GM12865 (cell line): ENCODE measurements around the gene SH3BP5.

Experiments used
- DNase-seq: peaks from one replicate; pipeline ENCODE4 v3.0.0; 2010; ENCODE audit warnings: low read depth
- H3K4me3 ChIP-seq: 2 replicates; pipeline ENCODE4 v1.5.1; 2011; ENCODE audit warnings: mild to moderate bottlenecking, low read depth, low read length, control low read depth
- TF ChIP-seq, protein P1 (sequence below): IDR thresholded peaks from 2 replicates; pipeline ENCODE4 v1.5.1; 2011; ENCODE audit warnings: low read length, control low read depth, low read depth, inconsistent platforms; ENCODE audit not compliant: insufficient read depth; ENCODE audit errors: missing control alignments

The SH3BP5 gene

GRCh38 chr3:15294929-15295328, 37.5 kb downstream of the SH3BP5 start:
- no peak overlapping the region for H3K4me3 ChIP-seq
- TF ChIP-seq, protein P1, sequence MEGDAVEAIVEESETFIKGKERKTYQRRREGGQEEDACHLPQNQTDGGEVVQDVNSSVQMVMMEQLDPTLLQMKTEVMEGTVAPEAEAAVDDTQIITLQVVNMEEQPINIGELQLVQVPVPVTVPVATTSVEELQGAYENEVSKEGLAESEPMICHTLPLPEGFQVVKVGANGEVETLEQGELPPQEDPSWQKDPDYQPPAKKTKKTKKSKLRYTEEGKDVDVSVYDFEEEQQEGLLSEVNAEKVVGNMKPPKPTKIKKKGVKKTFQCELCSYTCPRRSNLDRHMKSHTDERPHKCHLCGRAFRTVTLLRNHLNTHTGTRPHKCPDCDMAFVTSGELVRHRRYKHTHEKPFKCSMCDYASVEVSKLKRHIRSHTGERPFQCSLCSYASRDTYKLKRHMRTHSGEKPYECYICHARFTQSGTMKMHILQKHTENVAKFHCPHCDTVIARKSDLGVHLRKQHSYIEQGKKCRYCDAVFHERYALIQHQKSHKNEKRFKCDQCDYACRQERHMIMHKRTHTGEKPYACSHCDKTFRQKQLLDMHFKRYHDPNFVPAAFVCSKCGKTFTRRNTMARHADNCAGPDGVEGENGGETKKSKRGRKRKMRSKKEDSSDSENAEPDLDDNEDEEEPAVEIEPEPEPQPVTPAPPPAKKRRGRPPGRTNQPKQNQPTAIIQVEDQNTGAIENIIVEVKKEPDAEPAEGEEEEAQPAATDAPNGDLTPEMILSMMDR, result no peak
- no peak for DNase-seq

- TF ChIP-seq, protein P1, result no peak
- DNase-seq, result no peak
- H3K4me3 ChIP-seq, result no peak overlapping the region
Measured at GRCh38 chr3:15292765-15293522, 39.4 kb downstream of the SH3BP5 start.

GRCh38 chr3:15291589-15292541, 40.5 kb downstream of the SH3BP5 start:
- peak; percentile 92 for DNase-seq
- TF ChIP-seq, protein P1, result no peak
- peak overlapping the region; percentile 14; the same call in 1 of the 2 replicates for H3K4me3 ChIP-seq

- no peak overlapping the region for H3K4me3 ChIP-seq
- TF ChIP-seq, protein P1, result no peak
- peak; percentile 44 for DNase-seq
Measured at GRCh38 chr3:15290736-15291135, 41.6 kb downstream of the SH3BP5 start.

DNA sequence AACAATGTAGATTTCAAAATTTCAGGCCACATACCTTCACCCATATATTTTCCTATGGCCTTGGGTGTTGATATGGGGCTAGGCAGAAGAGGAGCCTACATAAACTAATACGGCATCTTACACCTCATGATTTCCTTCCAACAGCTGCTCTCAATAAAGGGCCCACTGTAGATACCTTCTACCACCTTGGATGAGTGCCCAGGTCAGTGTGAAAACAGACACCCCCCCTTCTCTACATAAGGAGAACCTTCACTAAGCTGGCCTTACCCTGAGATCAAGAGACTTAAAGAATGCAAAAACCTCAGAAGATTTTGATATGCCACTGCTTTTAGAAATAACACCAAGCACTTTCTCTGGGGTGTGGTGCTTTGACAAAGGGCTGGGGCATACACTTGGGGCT, 42.7 kb downstream of the SH3BP5 start:
- H3K4me3 ChIP-seq, result no peak overlapping the region
- DNase-seq, result no peak
- TF ChIP-seq, protein P1, result no peak

GRCh38 chr3:15288331-15289035, 43.9 kb downstream of the SH3BP5 start:
- TF ChIP-seq, protein P1, result no peak
- no peak overlapping the region for H3K4me3 ChIP-seq
- no peak for DNase-seq
